CD4-positive, alpha-beta T cell (primary cell): ENCODE measurements around the gene POU3F1. TPM values are rescaled to one million over a fixed set of nuclear protein-coding genes. Genes with fewer than 3 reads are reported as not detected.

Experiments
- ATAC-seq: fragments of 200-7000 bp; cut with Tn5 transposase; one replicate; pipeline ENCODE4 v1.10.0; 2022; ENCODE audit warnings: mild to moderate bottlenecking; ENCODE audit not compliant: poor library complexity
- CTCF ChIA-PET: fragments of 350-600 bp; sonication (Branson Sonifier 250); formaldehyde crosslinking; loops from one replicate; lab custom pipeline; 2021; ENCODE audit warnings: antibody characterized with exemption, inconsistent platforms; lab: Charles Lee
- POLR2A ChIA-PET: fragments of 350-600 bp; sonication (Branson Sonifier 250); formaldehyde crosslinking; loops from one replicate; lab custom pipeline; 2021; ENCODE audit warnings: antibody characterized with exemption, inconsistent platforms; lab: Charles Lee
- DNase-seq, 14 experiments: peaks; one replicate each; pipeline ENCODE4 v3.0.0-alpha.2; 2013 to 2020; ENCODE audit warnings: mixed read lengths in 2 of 14
- H3K27ac ChIP-seq, 2 donors: one replicate each; pipeline versions ENCODE4 v1.5.1 to v1.7.0; 2013; ENCODE audit warnings: low read length in 2 of 2, low read depth in 1 of 2, mild to moderate bottlenecking in 1 of 2
- H3K27me3 ChIP-seq, 2 experiments: 1 replicate in 1 of 2; 2 replicates in 1 of 2; pipeline versions ENCODE4 v1.6.1 to v1.7.0; 2013; ENCODE audit warnings: low read length in 2 of 2, control low read depth in 1 of 2, mild to moderate bottlenecking in 1 of 2, moderate library complexity in 1 of 2; ENCODE audit not compliant: insufficient read depth in 2 of 2, control insufficient read depth in 1 of 2
- H3K36me3 ChIP-seq: one replicate; pipeline ENCODE4 v1.6.1; 2013; ENCODE audit warnings: low read length, control low read depth; ENCODE audit not compliant: insufficient read depth
- H3K4me1 ChIP-seq: one replicate; pipeline ENCODE4 v1.6.1; 2013; ENCODE audit warnings: low read length, control low read depth; ENCODE audit not compliant: insufficient read depth
- H3K4me3 ChIP-seq: one replicate; pipeline ENCODE4 v1.5.1; 2013; ENCODE audit warnings: mild to moderate bottlenecking, low read length, moderate library complexity
- H3K9me3 ChIP-seq, 2 experiments: 1 replicate in 1 of 2; 2 replicates in 1 of 2; pipeline versions ENCODE4 v1.6.1 to v1.7.0; 2013; ENCODE audit warnings: low read length in 2 of 2, mild to moderate bottlenecking in 2 of 2, control low read depth in 1 of 2, moderate library complexity in 1 of 2; ENCODE audit not compliant: control insufficient read depth in 1 of 2, insufficient read depth in 1 of 2
- H3K27ac Mint-ChIP-seq: one replicate; pipeline ENCODE4 v1.8.0; 2020; ENCODE audit warnings: mixed read lengths
- H3K27me3 Mint-ChIP-seq: one replicate; pipeline ENCODE4 v1.8.0; 2021; ENCODE audit warnings: mixed read lengths
- H3K36me3 Mint-ChIP-seq: one replicate; pipeline ENCODE4 v1.8.0; 2021; ENCODE audit warnings: low read depth, mixed read lengths
- H3K4me1 Mint-ChIP-seq: one replicate; pipeline ENCODE4 v1.8.0; 2021; ENCODE audit warnings: low read depth, mixed read lengths
- H3K4me3 Mint-ChIP-seq: one replicate; pipeline ENCODE4 v1.8.0; 2020; ENCODE audit warnings: mild to moderate bottlenecking, mixed read lengths
- H3K9me3 Mint-ChIP-seq: one replicate; pipeline ENCODE4 v1.8.0; 2020; ENCODE audit warnings: mixed read lengths
- intact Hi-C, 2 experiments: fragments of 100-400 bp; cut with DNase I in 1 of 2; cut with micrococcal nuclease in 1 of 2; formaldehyde crosslinking; loops; one replicate each; pipeline versions ENCODE4 v1.15.1 to v1.9.0; 2023 to 2025; cut with DNase I, micrococcal nuclease
- total RNA-seq, 174 experiments: library from RNA in 2 of 174; stranded (reverse) in 2 of 174; gene quantifications; one replicate each; pipeline ENCODE4 v1.2.3 and lab custom pipeline; 2021 to 2026
- TF ChIP-seq, protein P1 (sequence below): fragments of 200-600 bp; IDR thresholded peaks from one replicate; pipeline ENCODE4 v1.8.0; 2022; ENCODE audit warnings: antibody characterized with exemption, mild to moderate bottlenecking

The POU3F1 gene
- total RNA-seq, 2 experiments from 2014 or later = 0.22 to 0.27 TPM

DNA sequence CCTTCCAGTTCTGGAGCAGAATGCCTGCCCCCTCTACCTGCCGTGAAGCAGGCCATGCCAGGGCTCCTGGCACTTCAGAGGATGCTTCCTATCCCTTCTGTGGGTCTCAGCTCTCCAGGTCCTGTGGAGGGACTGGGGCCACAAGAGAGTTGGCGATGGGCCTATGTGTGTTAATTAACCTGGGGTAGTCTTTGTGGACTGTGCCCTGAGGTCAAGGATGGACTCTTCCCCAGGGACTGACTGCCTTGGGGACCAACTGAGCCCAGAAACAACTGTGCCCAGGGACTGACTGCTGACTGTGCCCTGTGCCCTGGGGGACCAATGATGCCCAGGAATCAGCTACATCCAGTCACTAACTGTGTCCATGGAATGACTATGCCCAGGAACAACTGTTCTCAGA is 37.5 kb upstream of the POU3F1 start:
- Histone ChIP-seq H3K4me3 (no peak overlapping the region), H3K9me3 (no peaks in the 10 kb centered on the region), H3K27ac (no peak overlapping the region), H3K36me3 (no peaks in the 10 kb centered on the region), H3K4me1 (no peaks in the 10 kb centered on the region), H3K27me3 (peaks cover 0 to 2% of the 10 kb centered on the region in 2 experiments)
- H3K4me1 Mint-ChIP-seq = no peaks in the 10 kb centered on the region
- DNase-seq = no peak
- H3K9me3 Mint-ChIP-seq = no peaks in the 10 kb centered on the region
- peaks cover 6% of the 10 kb centered on the region for H3K27me3 Mint-ChIP-seq
- H3K27ac Mint-ChIP-seq = no peak overlapping the region
- TF ChIP-seq, protein P1, sequence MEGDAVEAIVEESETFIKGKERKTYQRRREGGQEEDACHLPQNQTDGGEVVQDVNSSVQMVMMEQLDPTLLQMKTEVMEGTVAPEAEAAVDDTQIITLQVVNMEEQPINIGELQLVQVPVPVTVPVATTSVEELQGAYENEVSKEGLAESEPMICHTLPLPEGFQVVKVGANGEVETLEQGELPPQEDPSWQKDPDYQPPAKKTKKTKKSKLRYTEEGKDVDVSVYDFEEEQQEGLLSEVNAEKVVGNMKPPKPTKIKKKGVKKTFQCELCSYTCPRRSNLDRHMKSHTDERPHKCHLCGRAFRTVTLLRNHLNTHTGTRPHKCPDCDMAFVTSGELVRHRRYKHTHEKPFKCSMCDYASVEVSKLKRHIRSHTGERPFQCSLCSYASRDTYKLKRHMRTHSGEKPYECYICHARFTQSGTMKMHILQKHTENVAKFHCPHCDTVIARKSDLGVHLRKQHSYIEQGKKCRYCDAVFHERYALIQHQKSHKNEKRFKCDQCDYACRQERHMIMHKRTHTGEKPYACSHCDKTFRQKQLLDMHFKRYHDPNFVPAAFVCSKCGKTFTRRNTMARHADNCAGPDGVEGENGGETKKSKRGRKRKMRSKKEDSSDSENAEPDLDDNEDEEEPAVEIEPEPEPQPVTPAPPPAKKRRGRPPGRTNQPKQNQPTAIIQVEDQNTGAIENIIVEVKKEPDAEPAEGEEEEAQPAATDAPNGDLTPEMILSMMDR = no peak
- ChIA-PET POLR2A (no interaction called here), CTCF (no interaction called here)
- H3K4me3 Mint-ChIP-seq = no peak overlapping the region
- ATAC-seq = no peak
- no peaks in the 10 kb centered on the region for H3K36me3 Mint-ChIP-seq
- intact Hi-C loops = no loop called here

GRCh38 chr1:38083541-38083940 is 36.9 kb upstream of the POU3F1 start:
- H3K27me3 ChIP-seq = peaks cover 0 to 2% of the 10 kb centered on the region in 2 experiments
- H3K4me1 ChIP-seq = no peaks in the 10 kb centered on the region
- CTCF ChIA-PET = no interaction called here
- intact Hi-C loops = no loop called here
- TF ChIP-seq, protein P1 = no peak
- no peak overlapping the region for H3K4me3 Mint-ChIP-seq
- H3K9me3 ChIP-seq = no peaks in the 10 kb centered on the region
- H3K36me3 ChIP-seq = no peaks in the 10 kb centered on the region
- no peaks in the 10 kb centered on the region for H3K9me3 Mint-ChIP-seq
- POLR2A ChIA-PET = no interaction called here
- H3K27ac Mint-ChIP-seq = no peak overlapping the region
- no peaks in the 10 kb centered on the region for H3K36me3 Mint-ChIP-seq
- H3K4me3 ChIP-seq = no peak overlapping the region
- H3K4me1 Mint-ChIP-seq = no peaks in the 10 kb centered on the region
- no peak for ATAC-seq
- H3K27me3 Mint-ChIP-seq = peaks cover 6% of the 10 kb centered on the region
- no peak overlapping the region for H3K27ac ChIP-seq
- DNase-seq = no peak

DNA sequence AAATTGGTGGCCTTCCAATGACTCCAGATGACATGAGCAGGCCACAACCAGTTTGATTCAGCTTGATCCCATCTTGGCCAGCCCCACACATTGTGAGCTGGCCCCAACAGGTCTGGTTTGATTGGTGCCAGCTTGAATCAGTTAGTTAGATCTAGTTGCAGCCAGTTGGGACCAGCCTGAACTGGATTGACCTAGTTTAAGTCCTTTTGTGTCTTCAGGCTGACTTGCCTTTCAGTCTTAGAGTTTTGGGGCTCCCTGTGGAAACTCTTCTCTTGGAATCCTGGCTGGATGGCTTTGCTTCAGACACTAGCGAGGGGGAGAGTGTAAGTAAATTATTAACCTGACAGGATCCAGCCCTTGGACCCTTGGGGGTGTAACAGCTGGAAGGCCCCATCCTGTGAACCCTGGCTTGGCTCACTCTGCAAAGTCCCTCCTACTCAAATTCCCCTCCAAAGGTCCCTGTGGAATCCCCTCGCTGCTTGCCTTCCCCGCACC is 36.2 kb upstream of the POU3F1 start:
- no peak for ATAC-seq
- POLR2A ChIA-PET = no interaction called here
- TF ChIP-seq, protein P1 = no peak
- H3K4me3 Mint-ChIP-seq = no peak overlapping the region
- H3K36me3 Mint-ChIP-seq = no peaks in the 10 kb centered on the region
- Histone ChIP-seq H3K27ac (no peak overlapping the region), H3K36me3 (no peaks in the 10 kb centered on the region), H3K27me3 (peaks cover 0 to 2% of the 10 kb centered on the region in 2 experiments), H3K9me3 (no peaks in the 10 kb centered on the region), H3K4me1 (no peaks in the 10 kb centered on the region), H3K4me3 (no peak overlapping the region)
- no peaks in the 10 kb centered on the region for H3K27me3 Mint-ChIP-seq
- H3K9me3 Mint-ChIP-seq = no peaks in the 10 kb centered on the region
- intact Hi-C loops = no loop called here
- no peaks in the 10 kb centered on the region for H3K4me1 Mint-ChIP-seq
- H3K27ac Mint-ChIP-seq = no peak overlapping the region
- no peak for DNase-seq
- CTCF ChIA-PET = no interaction called here
